OCI-LY3 (cell line): ENCODE results near the gene ARHGAP40.

Experiments
- CTCF ChIP-seq: fragments of 200-600, 300-600 bp; sonication (generic); IDR thresholded peaks from 2 replicates; pipeline ENCODE4 v1.5.1; 2014; ENCODE audit warnings: antibody characterized with exemption, low read length, low read depth
- EZH2phosphoT487 ChIP-seq: fragments of 200-600 bp; shearing (Covaris generic); IDR thresholded peaks from 2 replicates; pipeline ENCODE4 v1.6.1; 2018; ENCODE audit warnings: antibody characterized with exemption, mixed run types, low read depth

GRCh38 chr20:38581830-38582358, 19.7 kb upstream of the ARHGAP40 start:
- no peak for TF ChIP-seq CTCF
- TF ChIP-seq EZH2phosphoT487 = no peak
